Muscle of back (tissue), 11 donors: ENCODE results near the gene HOXA5. TPM values are rescaled to one million over a fixed set of nuclear protein-coding genes. Genes with fewer than 3 reads are reported as not detected.
A peak's percentile ranks its signal among the peaks of the same experiment; 100 is the strongest.

Experiments used
- DNase-seq, 3 donors: peaks; one replicate each; pipeline versions ENCODE4 v3.0.0 to v3.0.0-alpha.2; 2013
- polyA plus RNA-seq, 10 donors: library from polyadenylated mRNA; unstranded; fragments of 120-200 nt; gene quantifications; one replicate each; pipeline ENCODE4 v1.2.1, GENCODE V29; 2013; ENCODE audit not compliant: insufficient read length in 10 of 10

HOXA5 gene
- polyA plus RNA-seq, 10 donors, result 6.4 to 12.0 (median 7.9) TPM

DNA sequence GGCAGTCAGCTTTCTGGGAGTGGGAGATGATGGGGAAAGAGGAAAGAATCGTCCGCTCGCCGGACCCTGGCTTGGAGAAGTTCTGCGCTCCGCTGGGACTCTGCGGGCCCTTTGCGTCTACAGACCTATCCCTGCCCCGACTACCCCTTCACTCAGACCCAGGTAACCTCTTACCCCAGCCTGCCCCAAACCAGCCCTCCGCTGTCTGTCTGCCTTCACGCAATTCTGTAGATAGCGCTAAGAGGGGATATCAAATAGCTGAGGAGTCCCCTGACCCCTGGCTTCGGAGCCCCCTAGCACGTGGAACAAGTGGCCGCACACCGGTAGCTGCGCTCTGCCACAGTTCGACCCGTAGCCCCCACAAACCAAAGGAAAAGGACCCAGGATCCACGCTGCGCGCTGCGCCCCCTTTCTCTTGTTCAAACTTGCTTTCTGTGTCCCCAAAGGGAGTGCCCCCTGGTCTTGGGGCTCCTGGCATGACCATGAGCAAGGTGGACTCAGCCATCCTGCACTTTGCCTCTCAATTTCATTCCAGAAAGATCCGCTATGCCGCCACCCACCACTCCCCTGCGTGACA is 19.9 kb downstream of the HOXA5 start:
- no peak for DNase-seq

DNA sequence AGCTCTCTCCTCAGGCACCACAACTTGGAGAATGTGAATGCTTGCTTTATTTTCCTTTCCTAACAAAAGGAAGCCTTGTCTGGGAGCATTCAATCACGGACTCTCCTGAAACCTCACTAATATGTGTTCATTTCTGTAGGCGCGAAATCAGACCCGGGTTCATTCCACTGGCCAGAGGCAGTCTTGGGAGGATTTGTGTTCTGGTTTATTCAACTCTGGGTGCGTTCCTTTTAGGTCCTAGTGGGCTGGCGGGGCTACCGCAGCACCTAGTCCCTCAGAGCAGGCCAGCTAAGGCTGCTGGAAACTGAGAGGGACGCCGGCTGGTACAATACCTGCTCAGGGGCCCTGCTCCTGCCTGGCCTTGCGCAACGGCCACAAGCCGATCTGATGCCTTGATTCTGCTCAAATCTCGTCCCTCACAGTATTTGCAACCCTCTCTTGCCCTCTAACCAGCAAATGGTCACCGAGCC is 20.4 kb downstream of the HOXA5 start:
- peak in 1 of 3 donors; percentile 47 for DNase-seq

DNA sequence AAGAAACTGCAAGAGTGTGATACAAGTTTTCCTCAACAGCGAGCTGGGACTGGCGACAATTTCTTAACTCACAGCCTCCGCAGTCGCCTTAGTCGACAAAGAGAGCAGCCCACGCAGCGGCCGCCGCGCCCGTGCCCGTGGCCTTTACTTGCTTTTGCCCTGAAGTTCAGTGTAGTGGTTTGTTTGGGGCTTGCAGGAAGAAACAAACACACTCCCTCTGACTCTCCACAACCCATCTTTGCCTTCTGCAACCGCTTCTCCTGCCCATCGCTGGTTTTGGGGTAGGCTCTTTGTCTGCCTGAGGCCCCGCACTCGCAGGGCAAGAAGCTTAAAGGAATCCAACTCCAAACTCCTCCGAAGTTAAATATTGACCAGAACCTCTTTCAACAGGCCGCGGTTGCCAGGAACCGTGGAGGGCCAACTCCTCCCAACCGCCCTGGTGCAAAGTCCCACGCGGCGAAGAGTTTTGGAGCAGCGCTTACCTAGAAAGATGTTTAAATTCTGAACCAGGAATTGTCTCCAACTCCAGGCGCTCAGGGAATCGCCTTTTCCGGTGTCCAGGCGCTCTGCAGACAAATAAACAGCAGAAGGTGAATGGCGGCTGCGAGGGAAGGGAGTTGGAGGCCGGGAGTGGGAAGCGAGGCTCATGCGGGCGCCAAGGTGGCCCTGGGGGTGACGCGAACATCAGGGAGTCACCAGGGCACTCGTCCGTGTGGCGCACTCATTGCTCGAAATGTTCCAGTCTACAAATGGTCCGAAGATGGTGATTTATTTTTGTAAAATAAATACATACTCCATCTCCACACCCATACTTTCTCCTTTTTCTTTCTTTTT is 21.2 kb downstream of the HOXA5 start:
- DNase-seq, result peak in 1 of 3 donors; percentile 65

DNA sequence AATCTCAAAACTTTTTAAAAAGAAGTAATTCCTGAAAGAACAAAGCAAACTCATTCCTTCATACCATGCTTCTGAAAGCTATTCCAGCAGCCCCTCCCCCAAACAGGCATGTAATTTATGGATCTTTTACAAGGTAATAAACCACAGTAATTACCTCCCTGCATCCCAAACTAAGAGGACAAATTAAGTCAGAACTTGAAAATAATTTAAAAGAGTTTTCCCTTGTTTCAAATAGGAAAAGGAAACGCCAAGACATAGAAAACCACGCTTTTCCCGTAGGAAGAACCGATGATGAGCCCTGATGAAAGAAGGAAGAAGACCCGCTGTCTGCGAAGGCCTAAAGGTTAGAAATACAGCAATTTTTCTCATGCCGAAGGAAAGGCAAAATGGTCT is 21.8 kb downstream of the HOXA5 start:
- no peak for DNase-seq

DNA sequence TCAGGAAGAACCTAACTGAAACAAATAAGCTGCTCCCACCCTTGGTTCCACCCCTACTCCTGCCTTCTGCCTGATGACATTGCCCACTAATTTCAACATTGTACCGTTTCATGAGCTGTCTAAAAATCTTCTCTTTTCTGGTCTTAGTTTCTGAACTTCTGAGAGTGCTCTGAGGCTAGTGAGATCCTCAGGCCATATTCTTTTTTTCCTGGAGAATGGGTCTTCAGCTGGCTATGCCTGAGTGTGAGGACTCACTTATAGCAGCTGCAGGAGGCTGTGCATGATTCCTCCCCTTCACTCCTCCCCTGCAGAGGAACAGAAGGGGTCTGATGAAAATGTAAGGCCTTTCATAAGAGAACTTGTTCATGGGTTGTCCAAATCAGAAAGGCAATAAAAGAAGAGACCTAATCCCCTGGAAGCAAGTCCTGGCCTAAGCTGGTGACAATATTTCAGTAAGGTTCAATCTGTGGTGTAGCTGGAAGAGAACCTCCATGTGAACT is 24.0 kb downstream of the HOXA5 start:
- no peak for DNase-seq

DNA sequence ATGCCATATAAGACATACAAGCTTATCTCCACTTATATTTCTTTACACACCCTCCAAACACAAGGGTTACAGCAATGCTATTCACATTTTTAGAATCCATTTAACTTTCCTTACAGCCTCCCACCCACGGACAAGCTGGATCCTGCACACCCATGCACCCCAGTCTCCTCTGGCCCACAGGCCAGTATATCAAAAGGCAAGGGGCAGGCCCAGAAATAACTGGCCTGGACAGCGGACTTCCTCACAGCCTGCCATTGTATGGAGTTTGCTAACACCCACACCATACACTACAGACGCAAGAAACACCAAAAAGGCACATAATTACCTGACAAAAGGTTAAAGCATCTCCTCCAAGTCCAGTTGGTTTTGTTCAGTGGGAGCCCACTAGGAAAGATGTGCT is 24.9 kb downstream of the HOXA5 start:
- no peak for DNase-seq

DNA sequence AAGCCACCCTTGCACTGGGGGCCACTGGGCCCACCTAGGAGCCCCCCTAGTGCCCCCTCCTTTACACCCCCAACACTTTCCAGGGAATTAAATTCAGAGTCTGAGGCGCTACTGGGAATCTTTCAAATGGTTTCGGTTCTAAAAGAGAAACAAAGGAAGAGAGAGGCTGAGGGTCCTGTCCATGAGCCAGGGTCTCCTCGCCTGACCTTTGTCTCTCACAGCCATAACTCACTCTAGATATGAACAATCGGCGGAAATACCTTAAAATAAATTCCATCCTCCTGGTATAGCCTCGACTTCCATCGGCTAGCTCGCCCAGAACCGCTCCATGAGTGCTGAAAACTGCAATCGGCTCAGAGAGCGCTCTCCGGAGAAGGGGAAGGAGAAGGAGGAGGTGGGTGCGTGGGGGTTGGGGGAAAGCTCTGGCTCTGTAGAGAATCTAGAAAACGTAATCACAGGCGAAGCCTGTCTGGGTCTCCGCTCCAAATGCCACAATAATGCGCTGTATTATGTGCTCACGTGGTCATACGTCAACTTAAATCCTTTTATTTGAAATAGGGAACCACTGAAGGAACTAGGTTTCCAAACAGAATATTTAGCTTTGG is 25.5 kb downstream of the HOXA5 start:
- peak in 1 of 3 donors; percentile 36 for DNase-seq

DNA sequence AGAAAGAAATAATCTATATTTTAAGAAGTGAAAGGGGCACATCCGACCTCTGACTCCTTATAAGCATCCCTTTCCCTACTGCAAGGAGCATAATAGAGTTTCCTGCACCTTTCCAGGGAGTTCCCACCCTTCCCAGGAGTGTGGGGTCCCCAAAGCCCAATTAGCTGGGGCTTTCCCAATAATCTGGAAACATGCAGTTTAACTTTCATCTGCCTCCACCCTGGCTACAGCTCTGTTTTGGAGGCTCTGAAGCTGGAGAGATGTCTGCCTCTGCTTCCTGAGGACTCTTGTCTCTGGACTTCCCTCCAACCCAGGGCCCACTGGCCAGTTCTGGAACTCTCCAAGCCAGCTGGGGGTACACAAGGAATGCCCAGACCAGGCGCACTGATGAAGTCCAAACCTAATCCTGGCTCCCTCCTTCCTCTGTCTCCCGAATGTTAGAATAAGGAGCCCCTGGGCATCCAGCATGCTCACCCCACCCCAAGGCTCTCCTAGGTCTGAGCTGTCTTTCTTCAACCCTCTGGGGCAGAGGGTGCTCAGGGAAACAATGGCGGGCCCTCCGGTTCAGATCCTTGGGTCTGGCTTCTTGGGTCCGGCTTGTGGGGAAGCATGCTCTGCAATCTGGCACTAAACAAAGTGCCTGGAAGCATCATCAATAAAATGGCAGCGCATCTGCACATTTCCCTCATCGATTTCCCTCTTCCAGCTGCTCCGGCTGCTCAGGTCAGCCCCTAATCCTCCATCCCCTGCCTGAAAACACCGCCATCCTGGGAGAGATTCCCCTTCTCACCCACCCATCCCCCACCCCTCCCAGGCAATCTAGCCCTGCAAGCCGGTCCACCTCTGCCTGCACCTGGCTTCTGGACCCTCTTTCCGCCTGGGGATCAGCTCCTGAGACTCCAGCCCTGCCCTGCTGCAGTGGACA is 26.3 kb downstream of the HOXA5 start:
- peak in 2 of 3 donors; percentile 37 to 38 for DNase-seq

DNA sequence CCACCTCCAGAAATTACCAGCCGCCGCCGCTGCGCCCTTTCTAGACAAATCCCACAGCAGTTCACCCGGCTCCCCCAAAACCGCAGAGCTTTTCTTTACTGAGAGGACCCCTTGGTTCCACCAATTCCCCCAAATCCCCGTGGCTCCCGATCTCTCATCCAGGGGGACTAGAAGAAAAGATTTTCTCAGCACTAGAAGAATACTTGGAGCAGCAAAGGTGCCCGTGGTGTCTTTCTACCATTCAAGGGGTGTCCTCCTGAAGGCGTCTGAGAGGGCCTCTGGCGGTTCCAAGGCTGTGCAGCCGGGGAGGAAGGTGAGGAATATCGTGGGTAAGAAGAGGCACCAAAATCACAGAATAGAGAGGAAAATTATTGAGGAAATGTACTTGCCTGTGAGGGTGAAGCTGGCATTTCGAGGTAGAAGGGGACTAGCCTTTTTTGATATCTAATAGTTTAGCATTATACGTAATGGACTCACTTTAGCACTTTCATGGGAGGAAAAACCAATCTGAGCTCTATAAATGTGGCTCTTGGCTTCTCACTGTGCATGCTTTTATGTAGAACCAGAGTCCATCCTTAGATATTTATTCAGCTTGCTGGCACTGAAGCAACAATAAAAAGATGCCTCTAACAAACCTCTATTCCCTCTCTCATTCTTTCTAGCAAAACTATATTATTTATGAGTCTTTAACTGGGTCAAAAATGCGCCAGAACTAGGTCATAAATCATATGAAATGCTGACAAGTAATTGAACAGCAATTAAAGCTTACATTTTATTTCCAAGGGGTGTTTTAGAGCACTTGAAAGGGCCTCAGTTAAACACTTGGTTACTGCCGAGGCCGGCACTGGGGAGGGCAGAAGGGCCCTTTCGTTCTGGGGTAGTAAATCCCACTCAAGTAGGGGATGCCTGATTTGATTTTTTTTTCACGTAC is 27.2 kb downstream of the HOXA5 start:
- peak in 2 of 3 donors; percentile 55 to 67 for DNase-seq

DNA sequence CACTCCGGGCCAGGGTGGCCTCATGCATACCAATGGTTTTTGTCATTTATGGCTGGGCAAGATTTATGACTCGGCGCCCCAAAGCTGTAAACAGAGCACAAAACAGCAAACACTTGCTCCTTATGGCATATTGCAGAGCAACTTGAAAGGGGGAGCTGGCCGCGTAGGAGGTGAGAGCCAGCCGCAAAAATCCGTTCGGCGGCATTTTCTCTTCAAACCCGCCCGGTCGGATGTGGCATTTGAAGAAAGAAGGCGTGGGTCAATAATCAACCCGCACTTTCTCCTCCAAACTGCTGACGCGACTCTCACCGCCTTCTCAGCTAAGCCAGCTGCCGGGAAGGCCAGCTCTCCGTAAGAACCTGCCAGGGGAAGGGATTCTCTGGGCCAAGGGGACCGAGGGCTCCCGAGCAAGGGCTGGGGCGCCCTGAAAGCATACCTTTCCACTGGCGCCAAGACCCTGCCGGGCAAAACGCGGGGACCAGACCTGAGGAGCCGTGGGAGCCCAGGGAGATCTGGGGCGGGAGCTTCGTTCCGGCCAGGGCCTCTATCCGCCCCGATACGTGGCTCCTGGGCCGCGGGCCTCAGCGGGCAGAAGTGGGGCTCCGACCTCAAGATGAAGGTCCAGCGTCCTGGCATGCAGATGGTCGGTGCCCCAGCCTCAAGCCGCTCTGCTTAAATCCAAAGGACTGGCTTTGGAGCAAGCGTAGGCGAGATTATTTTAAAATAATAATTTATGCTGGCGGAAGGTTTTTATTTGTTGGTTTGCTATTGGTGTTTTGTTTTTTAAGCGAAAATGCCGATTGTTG is 28.1 kb downstream of the HOXA5 start:
- DNase-seq, result peak in 2 of 3 donors; percentile 62 to 69

DNA sequence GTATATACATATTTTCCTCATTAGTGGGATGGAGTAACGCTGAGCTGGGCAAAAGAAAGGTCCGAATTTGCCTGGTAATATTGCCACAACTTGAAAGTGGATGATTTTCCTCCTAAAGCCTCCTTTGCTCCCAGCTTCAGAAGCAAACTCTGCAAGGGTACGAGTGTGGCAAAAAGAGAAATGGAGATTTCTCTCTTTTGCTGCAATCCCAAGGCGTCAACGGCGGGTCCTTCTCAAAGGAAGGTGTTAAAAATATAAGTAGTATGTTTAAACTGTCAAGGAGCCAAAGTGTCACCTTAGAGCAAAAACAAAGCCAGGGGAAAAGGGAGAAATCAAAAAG is 28.6 kb downstream of the HOXA5 start:
- DNase-seq, result no peak

DNA sequence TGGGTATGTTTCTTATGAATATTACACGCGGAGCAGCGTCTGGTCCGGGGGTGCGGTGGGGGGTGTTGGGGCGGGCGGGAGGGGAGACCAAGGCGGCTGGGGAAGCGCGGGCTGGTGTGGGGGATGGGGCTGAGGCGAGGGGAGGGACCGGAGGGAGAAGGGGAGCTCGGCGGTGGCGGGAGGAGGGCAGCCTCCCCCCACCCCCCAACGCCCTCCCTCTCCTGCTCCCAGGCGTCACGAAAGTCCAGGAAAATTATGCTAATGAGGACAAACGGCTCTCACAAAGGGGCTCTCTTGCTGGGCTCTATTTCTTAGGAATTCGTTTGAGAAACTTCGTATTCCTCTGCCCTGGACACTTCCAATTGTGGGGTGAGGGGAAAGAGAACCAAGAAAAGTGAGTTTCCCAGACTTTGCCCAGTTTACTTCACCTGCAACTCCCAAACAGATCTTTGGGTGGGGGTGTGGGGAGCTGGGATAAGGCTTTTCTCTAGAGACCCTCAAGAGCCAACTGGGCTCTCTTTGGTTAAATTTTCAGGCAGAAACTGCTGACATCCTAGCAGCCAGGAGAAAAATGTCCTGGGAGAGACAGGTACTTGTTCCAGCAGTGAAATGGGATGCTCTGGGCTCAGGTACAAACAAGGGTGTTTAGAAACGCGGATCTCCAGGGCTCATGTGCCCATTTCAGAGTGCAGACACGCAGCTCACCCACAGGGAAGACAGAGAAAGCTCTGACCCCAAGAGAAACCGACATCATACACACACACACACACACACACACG is 29.3 kb downstream of the HOXA5 start:
- peak in 2 of 3 donors; percentile 67 to 77 for DNase-seq

DNA sequence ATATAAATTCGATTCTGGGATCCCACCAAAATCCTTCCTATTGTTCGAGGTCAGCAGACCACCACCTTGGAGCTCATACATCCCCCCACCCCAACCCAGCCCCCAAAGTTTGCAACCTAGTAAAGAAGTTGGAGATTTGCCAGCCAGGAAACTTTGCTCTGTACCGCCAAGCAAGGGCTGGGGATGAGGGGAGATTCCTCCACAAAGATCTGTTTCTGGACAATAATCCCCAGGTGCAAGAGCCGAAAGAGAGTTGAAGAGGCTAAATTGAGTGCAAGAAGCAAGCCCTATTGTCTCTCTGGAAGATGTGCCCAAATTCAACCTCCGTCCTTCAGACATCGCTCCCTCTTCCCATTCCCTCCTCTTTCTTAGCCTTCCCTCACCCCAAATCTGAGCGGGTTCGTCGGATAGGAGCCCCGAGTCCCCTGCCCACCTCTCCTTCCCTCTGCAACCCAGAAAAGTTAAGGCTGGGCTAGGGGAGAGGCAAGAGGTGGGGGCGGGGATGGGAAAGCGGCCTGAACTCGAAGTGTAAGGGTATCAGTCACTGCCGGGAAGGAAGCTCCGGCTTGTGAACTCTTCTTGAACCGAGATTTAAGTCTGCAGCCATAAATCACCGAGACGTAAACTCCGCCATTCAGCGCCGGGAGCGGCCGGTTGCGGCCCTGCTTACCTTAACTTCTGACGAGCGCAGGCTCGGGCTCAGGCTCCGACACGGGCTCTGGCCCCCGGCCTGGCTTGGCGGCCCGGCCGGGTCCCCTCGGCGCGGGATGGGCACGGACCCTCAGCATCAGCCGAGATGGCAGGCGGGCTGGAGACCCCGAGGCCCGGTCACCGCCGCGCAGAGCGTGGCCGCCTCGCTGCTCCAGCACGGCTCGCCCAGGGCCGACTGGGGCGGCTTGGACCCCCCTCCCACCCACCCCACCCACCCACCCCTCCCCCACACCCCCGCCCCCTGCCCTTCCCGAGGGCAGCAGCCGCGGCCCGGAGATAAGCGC is 30.2 kb downstream of the HOXA5 start:
- DNase-seq, result peak; percentile 57 to 93 (median 85)

DNA sequence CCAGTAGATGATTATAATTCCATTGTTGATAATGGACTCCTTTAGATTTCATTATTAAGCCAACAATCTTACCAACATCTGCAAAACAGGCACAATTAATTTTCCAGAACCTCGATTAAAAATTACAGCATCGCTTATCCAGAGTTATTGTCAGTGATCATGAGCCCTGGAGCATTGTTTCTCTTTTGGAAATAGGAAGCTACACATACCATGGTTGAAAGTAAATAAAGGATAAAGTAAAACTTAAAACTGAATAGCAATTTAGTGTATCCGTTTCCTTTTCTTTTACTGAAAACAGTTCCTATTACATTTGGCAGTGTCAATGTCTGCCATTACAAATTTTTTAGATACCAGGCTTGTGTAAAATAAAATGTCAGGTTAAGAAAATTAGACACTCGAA is 31.1 kb downstream of the HOXA5 start:
- DNase-seq, result peak in 1 of 3 donors; percentile 57

DNA sequence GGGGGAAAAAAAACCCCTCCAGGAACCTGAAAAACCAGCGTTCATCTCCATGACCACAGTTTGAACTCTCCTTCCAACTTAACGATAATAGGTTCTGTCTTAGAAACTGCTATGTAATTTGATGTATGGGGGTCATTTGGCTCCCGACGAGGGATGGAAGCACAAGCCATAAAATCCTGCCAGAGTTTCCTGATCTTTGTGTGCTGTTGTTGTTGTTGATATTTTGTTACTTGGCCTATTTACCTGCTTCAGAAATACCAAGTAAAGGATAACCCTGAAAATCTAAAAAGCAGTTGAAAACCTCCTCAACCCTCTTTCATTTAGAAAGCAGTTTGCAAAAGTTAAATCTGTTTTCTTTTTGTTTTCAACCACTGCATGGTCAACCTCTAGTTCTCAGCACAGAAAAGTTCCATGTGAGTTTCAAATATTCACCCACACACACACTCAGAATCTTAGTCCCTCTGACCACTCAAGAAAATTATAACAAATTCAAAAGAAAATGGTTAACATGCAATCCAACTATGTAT is 31.7 kb downstream of the HOXA5 start:
- peak in 2 of 3 donors; percentile 44 to 67 for DNase-seq

DNA sequence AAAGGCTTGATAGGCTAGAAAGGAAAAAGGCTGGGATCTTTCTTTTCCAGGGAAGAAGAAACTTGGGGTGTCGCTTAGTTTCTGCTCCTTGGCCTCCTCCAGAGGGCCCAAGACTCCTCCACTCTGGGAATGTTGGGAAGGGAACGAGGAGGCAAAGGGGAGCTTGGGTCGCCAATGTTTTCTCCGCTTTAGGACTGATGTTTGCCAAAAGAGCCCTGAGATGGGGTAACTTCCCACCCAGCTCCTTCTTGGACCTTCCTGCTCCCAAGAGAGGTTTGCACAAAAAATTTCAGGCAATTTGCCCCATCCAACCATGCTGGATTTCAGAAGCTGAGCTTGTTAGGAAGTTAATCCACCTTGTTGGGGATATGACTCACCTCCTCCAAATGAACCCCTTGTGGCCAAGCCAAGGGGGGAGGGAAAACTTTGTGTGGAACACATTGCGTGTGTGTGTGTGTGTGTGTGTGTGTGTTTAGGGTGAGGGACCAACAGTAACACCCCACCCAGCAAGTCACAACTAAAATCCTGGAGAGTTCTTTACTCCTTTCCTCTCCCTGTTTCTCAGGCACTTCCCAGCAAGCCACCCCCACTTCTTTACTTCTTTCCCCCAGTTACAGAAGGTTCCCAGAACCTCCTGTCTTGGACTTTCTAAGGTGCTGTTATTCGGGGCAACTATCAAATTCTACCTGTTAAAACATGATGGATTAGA is 32.3 kb downstream of the HOXA5 start:
- peak in 2 of 3 donors; percentile 63 to 79 for DNase-seq
